Subcutaneous abdominal adipose tissue (tissue), 5 donors: ENCODE data around the gene TRIM13.
A peak's percentile ranks its signal among the peaks of the same experiment; 100 is the strongest.
"Not testable (repeated sequence)": the region's sequence is repeated elsewhere in the genome, so short reads cannot be mapped to it uniquely, and the experiment has no call there.

Experiments used
- H3K27ac ChIP-seq: one replicate; pipeline ENCODE4 v1.7.0; 2013; ENCODE audit warnings: low read depth, mild to moderate bottlenecking, inconsistent platforms, low read length, moderate library complexity
- H3K27me3 ChIP-seq, 5 donors: one replicate each; pipeline ENCODE4 v1.7.0; 2013; ENCODE audit warnings: low read length in 5 of 5, inconsistent platforms in 1 of 5; ENCODE audit not compliant: control insufficient read depth in 5 of 5, insufficient read depth in 4 of 5
- H3K36me3 ChIP-seq, 5 donors: one replicate each; pipeline ENCODE4 v1.7.0; 2013; ENCODE audit warnings: low read length in 5 of 5; ENCODE audit not compliant: control insufficient read depth in 5 of 5, insufficient read depth in 5 of 5
- H3K4me1 ChIP-seq, 5 donors: one replicate each; pipeline ENCODE4 v1.7.0; 2013; ENCODE audit warnings: low read length in 5 of 5, mild to moderate bottlenecking in 3 of 5, moderate library complexity in 1 of 5; ENCODE audit not compliant: control insufficient read depth in 5 of 5, insufficient read depth in 5 of 5
- H3K4me3 ChIP-seq, 5 donors: one replicate each; pipeline ENCODE4 v1.7.0; 2013; ENCODE audit warnings: low read length in 5 of 5, low read depth in 1 of 5
- H3K9ac ChIP-seq, 5 donors: one replicate each; pipeline ENCODE4 v1.7.0; 2013; ENCODE audit warnings: low read length in 5 of 5, mild to moderate bottlenecking in 4 of 5, moderate library complexity in 3 of 5
- H3K9me3 ChIP-seq, 5 donors: one replicate each; pipeline ENCODE4 v1.7.0; 2013; ENCODE audit warnings: low read length in 5 of 5; ENCODE audit not compliant: control insufficient read depth in 5 of 5
- donor health status: healthy.
- donor health status: healthy.
- donor health status: healthy.
- donor health status: healthy.
- donor health status: healthy.

Gene TRIM13

GRCh38 chr13:49996951-49997895, at the start of gene TRIM13:
Gene TRIM13, plus strand, starts transcription at chr13:49997042. Its CDS starts 14,899 bp downstream, at chr13:50011941.
- H3K4me1 ChIP-seq, result peaks cover 4 to 41% (median 37%) of the 10 kb centered on the region in 5 donors
- H3K27ac ChIP-seq, result peak within 1 kb of the TSS; percentile 95
- no peaks in the 10 kb centered on the region for H3K9me3 ChIP-seq
- H3K27me3 ChIP-seq, result no peaks in the 10 kb centered on the region
- peaks cover 2 to 15% (median 11%) of the 10 kb centered on the region in 5 donors for H3K36me3 ChIP-seq
- H3K4me3 ChIP-seq, result peak within 1 kb of the TSS; percentile 74 to 88 (median 81)
- H3K9ac ChIP-seq, result peak within 1 kb of the TSS; percentile 31 to 98 (median 80)

GRCh38 chr13:49948777-49949270, 48.0 kb upstream of the TRIM13 start:
- H3K4me1 ChIP-seq, H3K4me3 ChIP-seq, H3K27me3 ChIP-seq, H3K36me3 ChIP-seq, H3K27ac ChIP-seq, H3K9ac ChIP-seq, H3K9me3 ChIP-seq: not testable (repeated sequence)

- H3K27ac ChIP-seq, result no peak overlapping the region
- H3K27me3 ChIP-seq, result no peaks in the 10 kb centered on the region
- no peak overlapping the region for H3K9ac ChIP-seq
- H3K4me3 ChIP-seq, result no peak overlapping the region
- peaks cover 0 to 5% (median 0%) of the 10 kb centered on the region in 5 donors for H3K4me1 ChIP-seq
- no peaks in the 10 kb centered on the region for H3K9me3 ChIP-seq
- H3K36me3 ChIP-seq, result no peaks in the 10 kb centered on the region
Measured at GRCh38 chr13:49951754-49952535, 44.9 kb upstream of the TRIM13 start.

GRCh38 chr13:49953560-49953959, 43.3 kb upstream of the TRIM13 start:
- Histone ChIP-seq H3K4me1 (peaks cover 0 to 5% (median 0%) of the 10 kb centered on the region in 5 donors), H3K9ac (no peak overlapping the region), H3K4me3 (no peak overlapping the region), H3K36me3 (no peaks in the 10 kb centered on the region), H3K27me3 (no peaks in the 10 kb centered on the region), H3K9me3 (no peaks in the 10 kb centered on the region), H3K27ac (no peak overlapping the region)

DNA sequence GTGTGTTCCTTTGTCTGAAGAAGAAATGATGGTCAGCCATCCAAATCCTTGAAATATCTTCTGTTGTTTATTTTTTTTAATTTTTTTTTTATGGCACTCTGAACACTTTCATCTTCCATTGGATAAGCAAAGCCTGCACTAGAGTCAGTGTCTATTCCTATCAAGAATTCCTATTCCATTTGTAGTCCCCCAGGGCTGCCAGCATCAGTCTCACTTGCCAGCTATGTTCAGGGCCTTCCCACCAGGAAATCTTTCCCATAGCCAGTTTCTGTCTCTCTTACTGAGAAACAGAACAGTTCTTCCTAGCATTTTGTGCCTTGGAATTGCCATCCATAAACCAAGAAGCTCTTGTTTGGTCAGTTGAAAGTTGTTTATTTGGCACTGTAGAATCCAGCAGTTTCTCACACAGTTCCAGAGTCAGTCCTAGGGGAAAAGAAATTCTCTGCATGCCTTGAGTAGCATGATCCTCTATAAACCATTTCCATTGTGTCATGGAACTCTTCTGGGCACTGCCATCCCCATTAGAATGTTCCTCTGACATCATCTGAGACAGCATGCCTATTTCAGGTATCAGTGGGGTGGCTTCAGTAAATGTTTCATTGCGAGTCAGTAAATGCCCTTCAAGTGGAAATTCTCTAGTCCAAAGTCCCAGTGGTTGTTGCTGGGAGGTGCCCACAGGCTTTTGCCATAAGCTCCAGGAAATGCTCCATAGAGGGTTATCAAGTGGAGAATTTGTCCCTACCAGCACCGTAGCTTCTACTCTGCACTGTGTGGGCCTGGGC, 42.0 kb upstream of the TRIM13 start:
- H3K4me1 ChIP-seq, result peaks cover 0 to 5% (median 0%) of the 10 kb centered on the region in 5 donors
- no peak overlapping the region for H3K9ac ChIP-seq
- H3K4me3 ChIP-seq, result no peak overlapping the region
- H3K9me3 ChIP-seq, result no peaks in the 10 kb centered on the region
- H3K27me3 ChIP-seq, result no peaks in the 10 kb centered on the region
- no peaks in the 10 kb centered on the region for H3K36me3 ChIP-seq
- H3K27ac ChIP-seq, result no peak overlapping the region

GRCh38 chr13:49956131-49956530, 40.7 kb upstream of the TRIM13 start:
- no peaks in the 10 kb centered on the region for H3K27me3 ChIP-seq
- no peaks in the 10 kb centered on the region for H3K36me3 ChIP-seq
- no peak overlapping the region for H3K27ac ChIP-seq
- no peak overlapping the region for H3K9ac ChIP-seq
- H3K4me1 ChIP-seq, result peaks cover 0 to 5% (median 0%) of the 10 kb centered on the region in 5 donors
- no peak overlapping the region for H3K4me3 ChIP-seq
- no peaks in the 10 kb centered on the region for H3K9me3 ChIP-seq

GRCh38 chr13:49958321-49958720, 38.5 kb upstream of the TRIM13 start:
- Histone ChIP-seq H3K27me3 (no peaks in the 10 kb centered on the region), H3K4me3 (no peak overlapping the region), H3K9ac (no peak overlapping the region), H3K36me3 (no peaks in the 10 kb centered on the region), H3K4me1 (peaks cover 0 to 5% (median 0%) of the 10 kb centered on the region in 5 donors), H3K27ac (no peak overlapping the region), H3K9me3 (peaks cover 0 to 5% (median 0%) of the 10 kb centered on the region in 5 donors)

DNA sequence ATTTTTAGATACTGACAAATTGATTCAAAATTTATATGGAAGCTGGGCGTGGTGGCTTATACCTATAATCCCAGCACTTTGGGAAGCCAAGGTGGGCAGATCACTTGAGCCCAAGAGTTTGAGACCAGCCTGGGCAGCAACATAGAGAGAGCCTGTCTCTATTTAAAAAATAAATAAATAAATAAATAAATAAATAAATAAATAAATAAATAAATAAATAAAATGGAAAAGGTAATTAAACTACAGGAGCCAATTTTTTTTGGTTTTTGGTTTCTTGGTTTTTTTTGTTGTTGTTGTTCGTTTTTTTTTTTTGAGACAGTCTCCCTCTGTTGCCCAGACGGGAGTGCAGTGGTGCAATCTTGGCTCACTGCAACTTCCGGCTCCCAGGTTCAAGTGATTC, 29.4 kb upstream of the TRIM13 start:
- peaks cover 0 to 11% (median 0%) of the 10 kb centered on the region in 5 donors for H3K9me3 ChIP-seq
- H3K36me3 ChIP-seq, result peaks cover 0 to 10% (median 0%) of the 10 kb centered on the region in 5 donors
- H3K27ac ChIP-seq, result no peak overlapping the region
- H3K4me1 ChIP-seq, result no peaks in the 10 kb centered on the region
- no peak overlapping the region for H3K4me3 ChIP-seq
- H3K9ac ChIP-seq, result no peak overlapping the region
- H3K27me3 ChIP-seq, result no peaks in the 10 kb centered on the region

GRCh38 chr13:49972709-49973108, 24.1 kb upstream of the TRIM13 start:
- no peaks in the 10 kb centered on the region for H3K9me3 ChIP-seq
- H3K27ac ChIP-seq, result no peak overlapping the region
- no peaks in the 10 kb centered on the region for H3K27me3 ChIP-seq
- no peak overlapping the region for H3K9ac ChIP-seq
- peaks cover 0 to 4% (median 0%) of the 10 kb centered on the region in 5 donors for H3K4me1 ChIP-seq
- H3K36me3 ChIP-seq, result no peaks in the 10 kb centered on the region
- H3K4me3 ChIP-seq, result no peak overlapping the region
